ENCODE measurements around the gene HNRNPUL2. TPM values are rescaled to one million over a fixed set of nuclear protein-coding genes. Genes with fewer than 3 reads are reported as not detected.

Gene HNRNPUL2
- total RNA-seq, 2 donors from 2014 or later, result 48.1 to 49.8 TPM

- no peaks in the 10 kb centered on the region for H3K4me1 ChIP-seq (ENCODE audit: control insufficient read depth, insufficient read depth, low read length)
- peaks cover 29% of the 10 kb centered on the region for H3K36me3 ChIP-seq (ENCODE audit: control insufficient read depth, insufficient read depth, low read length)
- Mint-ChIP-seq H3K4me3 (peak overlapping the region; percentile 98), H3K4me1 (peaks cover 23% of the 10 kb centered on the region), H3K27me3 (ENCODE audit: insufficient read depth) (no peaks in the 10 kb centered on the region), H3K9me3 (no peaks in the 10 kb centered on the region), H3K27ac (peak overlapping the region; percentile 72), H3K36me3 (ENCODE audit: low read depth) (peaks cover 27% of the 10 kb centered on the region)
- H3K27ac ChIP-seq (ENCODE audit: low read depth, low read length), result peak overlapping the region; percentile 36
- WGBS, 2 experiments (ENCODE audit: insufficient coverage in 1 of 2, insufficient read length in 1 of 2), result 93 to 100% methylated on average over 2 to 4 of the region's 4 CpGs
- H3K27me3 ChIP-seq (ENCODE audit: control insufficient read depth, insufficient read depth, low read length, poor library complexity, severe bottlenecking), result no peaks in the 10 kb centered on the region
- H3K9ac ChIP-seq (ENCODE audit: extremely low read depth, low read length, poor library complexity, severe bottlenecking), result no peak overlapping the region
- no peak for TF ChIP-seq CTCF (conservative IDR thresholded peaks at IDR 0.05)
- DNase-seq, result peak; percentile 55
- no peaks in the 10 kb centered on the region for H3K9me3 ChIP-seq (ENCODE audit: control insufficient read depth, low read length)
- H3K4me3 ChIP-seq (ENCODE audit: low read length), result no peak overlapping the region
These were observed 57.7 kb downstream of the HNRNPUL2 start for GRCh38 chr11:62669420-62670161.

- H3K27ac Mint-ChIP-seq, result peak overlapping the region; percentile 97
- Histone ChIP-seq H3K4me3 (ENCODE audit: low read length) (peak overlapping the region; percentile 91), H3K27me3 (ENCODE audit: control insufficient read depth, insufficient read depth, low read length, poor library complexity, severe bottlenecking) (no peaks in the 10 kb centered on the region), H3K4me1 (ENCODE audit: control insufficient read depth, insufficient read depth, low read length) (no peaks in the 10 kb centered on the region), H3K36me3 (ENCODE audit: control insufficient read depth, insufficient read depth, low read length) (peaks cover 21% of the 10 kb centered on the region), H3K9me3 (ENCODE audit: control insufficient read depth, low read length) (no peaks in the 10 kb centered on the region), H3K9ac (ENCODE audit: extremely low read depth, low read length, poor library complexity, severe bottlenecking) (no peak overlapping the region), H3K27ac (ENCODE audit: low read depth, low read length) (no peak overlapping the region)
- H3K4me3 Mint-ChIP-seq, result peak overlapping the region; percentile 98
- H3K4me1 Mint-ChIP-seq, result peaks cover 20% of the 10 kb centered on the region
- no peak for DNase-seq
- no peaks in the 10 kb centered on the region for H3K27me3 Mint-ChIP-seq (ENCODE audit: insufficient read depth)
- 97 to 100% methylated on average over 1 to 2 of the region's 2 CpGs for WGBS, 2 experiments (ENCODE audit: insufficient coverage in 1 of 2, insufficient read length in 1 of 2)
- no peak for TF ChIP-seq CTCF (conservative IDR thresholded peaks at IDR 0.05)
- H3K9me3 Mint-ChIP-seq, result no peaks in the 10 kb centered on the region
- H3K36me3 Mint-ChIP-seq (ENCODE audit: low read depth), result peaks cover 25% of the 10 kb centered on the region
These were observed 59.8 kb downstream of the HNRNPUL2 start for GRCh38 chr11:62667460-62667859.

GRCh38 chr11:62666259-62666926 is 60.9 kb downstream of the HNRNPUL2 start:
- Mint-ChIP-seq H3K4me3 (peak overlapping the region; percentile 98), H3K4me1 (peaks cover 20% of the 10 kb centered on the region), H3K9me3 (no peaks in the 10 kb centered on the region), H3K27me3 (ENCODE audit: insufficient read depth) (no peaks in the 10 kb centered on the region), H3K36me3 (ENCODE audit: low read depth) (peaks cover 29% of the 10 kb centered on the region), H3K27ac (peak overlapping the region; percentile 97)
- Histone ChIP-seq H3K4me3 (ENCODE audit: low read length) (peak overlapping the region; percentile 91), H3K4me1 (ENCODE audit: control insufficient read depth, insufficient read depth, low read length) (no peaks in the 10 kb centered on the region), H3K27me3 (ENCODE audit: control insufficient read depth, insufficient read depth, low read length, poor library complexity, severe bottlenecking) (no peaks in the 10 kb centered on the region), H3K27ac (ENCODE audit: low read depth, low read length) (no peak overlapping the region), H3K9ac (ENCODE audit: extremely low read depth, low read length, poor library complexity, severe bottlenecking) (peak overlapping the region; percentile 91), H3K9me3 (ENCODE audit: control insufficient read depth, low read length) (no peaks in the 10 kb centered on the region), H3K36me3 (ENCODE audit: control insufficient read depth, insufficient read depth, low read length) (peaks cover 25% of the 10 kb centered on the region)
- peak; percentile 57 for DNase-seq
- TF ChIP-seq CTCF (conservative IDR thresholded peaks at IDR 0.05), result no peak
- WGBS, 2 experiments (ENCODE audit: insufficient coverage in 1 of 2, insufficient read length in 1 of 2), result 50 to 66% methylated on average over 14 to 16 of the region's 16 CpGs
